Limb (tissue), 2 donors: ENCODE measurements around the gene TAL1.
"Not testable (repeated sequence)": the region's sequence is repeated elsewhere in the genome, so short reads cannot be mapped to it uniquely, and the experiment has no call there.

Experiments used
- DNase-seq, 2 donors: peaks; one replicate each; pipeline ENCODE4 v3.0.0-alpha.2; 2016; ENCODE audit errors: extremely low spot score in 2 of 2

The TAL1 gene

DNA sequence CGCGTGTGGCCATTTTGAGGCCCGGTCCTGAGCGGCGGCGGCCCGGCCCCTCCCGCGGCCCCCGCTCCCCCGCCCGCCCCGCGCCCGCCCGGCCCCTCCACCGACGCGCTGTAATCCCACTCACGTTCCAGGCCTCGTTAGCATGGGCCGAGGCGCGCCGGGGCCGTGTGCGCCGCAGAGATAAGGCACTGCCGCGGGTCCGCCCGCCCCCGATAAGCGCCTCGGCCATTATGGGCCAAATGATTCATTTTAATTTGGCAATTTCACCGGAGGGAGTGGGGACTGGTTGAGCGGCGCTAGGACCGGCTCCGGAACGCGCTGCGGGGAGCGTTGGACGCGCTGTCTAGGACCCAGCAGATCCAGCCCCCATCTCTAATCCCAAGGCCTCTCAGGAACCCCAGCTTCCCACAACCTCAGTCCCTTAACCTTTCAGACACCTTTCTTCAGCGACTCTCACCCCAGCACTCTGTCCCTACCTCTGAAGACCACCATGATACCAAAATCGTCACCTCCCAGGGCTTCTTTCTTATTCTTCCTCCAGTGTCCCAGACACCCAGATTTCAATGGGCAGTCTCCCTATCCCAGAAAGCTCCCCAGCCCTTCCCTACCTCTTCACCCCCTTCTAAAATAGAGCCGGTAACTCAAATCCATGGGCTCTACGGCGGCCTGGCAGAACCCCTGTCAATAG lies at the start of gene TAL1:
TSS of gene TAL1 (minus strand) at position 39 of the 688 bp plus-strand sequence. CDS start 6,337 bp downstream, outside the sequence.
- DNase-seq: peak in 1 of 2 donors; percentile 47

DNA sequence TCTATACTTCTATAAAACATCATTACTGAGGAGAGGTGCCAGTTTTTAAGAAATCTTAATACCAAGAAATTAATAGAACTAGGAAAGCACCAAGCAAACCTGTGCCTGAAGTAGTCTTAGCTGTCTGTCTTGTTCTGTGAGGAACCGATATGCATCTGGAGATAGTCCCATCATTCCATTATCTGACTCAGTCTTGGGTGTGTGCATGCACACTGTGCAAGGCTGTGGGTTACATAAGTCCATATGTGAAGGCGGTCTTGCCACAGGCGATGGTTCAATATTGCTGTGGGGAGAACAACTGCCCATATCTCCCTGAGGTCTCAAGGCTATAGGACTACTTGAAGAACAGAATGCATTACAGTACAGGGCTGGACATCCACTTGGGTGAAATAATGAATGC lies 48.1 kb upstream of the TAL1 start:
- DNase-seq: no peak

DNA sequence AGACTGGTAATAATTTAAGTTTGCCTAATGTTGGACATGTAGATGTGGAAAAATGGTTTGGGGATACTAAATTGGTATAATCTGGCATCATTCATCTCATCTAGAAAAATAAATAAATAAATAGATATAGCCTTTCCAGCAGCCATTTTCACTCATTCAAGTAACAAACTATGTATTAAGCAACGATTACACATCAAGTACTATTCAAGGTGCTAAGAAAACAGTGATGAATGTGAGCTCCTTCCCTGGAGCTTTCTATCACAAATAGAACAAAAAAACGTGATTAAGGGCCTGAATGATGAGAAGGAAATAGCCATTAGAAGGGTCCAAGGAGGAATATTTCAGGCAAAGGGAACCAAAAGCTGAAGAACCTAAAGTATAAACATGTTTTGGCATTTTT lies 44.8 kb upstream of the TAL1 start:
- DNase-seq: no peak

DNA sequence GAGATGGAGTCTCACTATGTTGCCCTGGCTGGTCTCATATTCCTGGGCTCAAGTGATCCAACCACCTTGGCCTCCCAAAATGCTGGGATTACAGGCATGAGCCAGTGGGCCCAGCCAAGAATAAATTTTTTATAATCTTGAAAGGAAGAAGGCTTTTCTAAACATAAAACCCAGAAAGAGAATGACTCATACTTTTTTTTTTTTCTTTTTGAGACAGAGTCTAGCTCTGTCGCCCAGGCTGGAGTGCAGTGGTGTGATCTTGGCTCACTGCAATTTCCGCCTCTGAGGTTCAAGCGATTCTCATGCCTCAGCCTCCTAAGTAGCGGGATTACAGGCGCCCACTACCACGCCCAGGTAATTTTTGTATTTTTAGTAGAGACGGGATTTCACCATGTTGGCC lies 43.8 kb upstream of the TAL1 start:
- not testable (repeated sequence) for DNase-seq

DNA sequence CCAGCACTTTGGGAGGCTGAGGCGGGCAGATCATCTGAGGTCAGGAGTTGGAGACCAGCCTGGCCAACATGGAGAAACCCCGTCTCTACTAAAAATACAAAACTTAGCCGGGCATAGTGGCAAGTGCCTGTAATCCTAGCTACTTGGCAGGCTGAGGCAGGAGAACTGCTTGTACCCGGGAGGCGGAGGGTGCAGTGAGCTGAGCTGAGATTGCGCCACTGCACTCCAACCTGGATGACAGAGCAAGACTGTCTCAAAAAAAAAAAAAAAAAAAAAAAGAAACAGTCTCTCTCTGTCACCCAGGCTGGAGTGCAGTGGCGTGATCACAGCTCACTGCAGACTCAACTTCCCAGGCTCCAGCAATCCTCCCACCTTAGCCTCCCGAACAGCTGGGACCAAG lies 33.5 kb upstream of the TAL1 start:
- DNase-seq: not testable (repeated sequence)

DNA sequence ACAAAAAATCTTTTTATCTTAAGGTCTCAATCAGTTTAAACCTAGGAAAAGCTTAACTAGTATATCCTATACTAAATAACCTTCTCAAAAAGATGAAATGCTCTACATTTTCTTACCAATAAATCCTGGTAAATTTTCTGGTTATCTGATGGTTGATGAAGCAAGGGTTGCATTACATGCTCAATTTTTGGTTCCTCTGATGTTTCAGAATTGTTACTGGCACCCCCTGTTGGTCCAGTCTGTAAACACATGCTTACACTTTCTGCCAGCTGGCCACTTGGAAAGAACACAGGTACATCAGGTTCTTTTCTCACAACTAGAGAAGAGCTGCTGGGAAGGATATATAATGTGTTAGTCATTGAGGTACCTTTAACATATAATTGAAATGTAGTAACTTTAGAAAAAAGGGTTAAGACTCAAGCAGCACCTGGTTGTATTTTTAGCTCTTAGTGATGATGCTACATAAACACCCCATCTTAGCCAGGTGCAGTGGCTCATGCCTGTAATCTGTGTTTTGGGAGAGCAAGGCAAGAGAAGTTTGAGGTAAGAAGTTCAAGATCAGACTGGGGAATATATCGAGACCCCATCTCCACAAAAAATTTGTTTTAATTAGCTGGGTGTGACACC lies 30.9 kb upstream of the TAL1 start:
- DNase-seq: peak in 1 of 2 donors; percentile 6

DNA sequence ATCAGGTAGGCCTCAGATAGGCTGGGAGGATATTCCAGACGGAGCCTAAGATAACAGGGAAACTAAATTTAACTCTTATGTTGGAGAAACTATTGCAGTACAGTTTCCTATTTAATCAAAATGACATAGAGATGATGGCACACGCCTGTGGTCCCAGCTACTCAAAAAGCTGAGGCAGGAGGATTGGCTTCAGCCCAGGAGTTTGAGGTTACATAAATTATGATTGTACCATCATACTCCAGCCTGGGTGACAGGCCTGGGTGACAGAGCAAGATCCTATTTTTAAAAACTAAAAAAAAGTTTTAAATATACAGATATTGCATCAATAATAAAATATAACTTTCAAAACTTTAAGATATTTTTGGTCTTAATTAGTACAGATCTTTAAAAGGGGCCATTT lies 25.2 kb upstream of the TAL1 start:
- no peak for DNase-seq

DNA sequence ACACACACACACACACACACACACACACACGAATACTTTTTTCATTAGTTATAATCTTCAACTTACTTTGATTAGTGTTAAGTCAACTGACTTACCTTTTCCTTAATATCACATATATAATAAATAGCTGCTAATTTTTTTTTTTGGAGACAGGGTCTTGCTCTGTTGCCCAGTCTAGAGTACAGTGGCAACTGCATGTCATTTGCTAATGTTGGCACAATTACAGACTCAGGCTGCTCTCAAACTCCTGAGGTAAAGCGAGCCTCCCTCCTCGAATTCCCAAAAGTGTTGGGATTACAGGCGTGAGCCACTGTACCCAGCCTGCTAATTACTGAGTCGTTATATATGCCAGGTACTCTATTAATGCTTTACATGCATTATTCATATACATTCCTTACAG lies 20.8 kb upstream of the TAL1 start:
- DNase-seq: no peak

DNA sequence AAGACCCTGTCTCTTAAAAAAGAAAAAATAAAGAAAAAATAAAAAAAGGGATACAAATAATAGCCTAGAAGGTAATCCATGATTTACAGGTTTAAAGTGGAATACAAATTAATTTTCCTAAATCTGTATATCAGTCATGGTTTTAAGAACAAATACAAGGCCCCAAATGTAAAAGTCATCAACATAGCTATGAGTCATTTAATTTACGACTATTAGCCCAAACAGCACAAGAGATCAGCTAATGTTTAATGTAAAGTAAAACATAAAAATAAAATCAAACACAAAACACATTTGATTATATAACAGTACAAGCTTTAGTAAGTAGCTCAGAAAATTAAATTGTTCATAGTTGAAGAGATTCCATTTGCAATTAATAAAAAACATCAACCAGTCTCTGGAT lies 20.3 kb upstream of the TAL1 start:
- no peak for DNase-seq

DNA sequence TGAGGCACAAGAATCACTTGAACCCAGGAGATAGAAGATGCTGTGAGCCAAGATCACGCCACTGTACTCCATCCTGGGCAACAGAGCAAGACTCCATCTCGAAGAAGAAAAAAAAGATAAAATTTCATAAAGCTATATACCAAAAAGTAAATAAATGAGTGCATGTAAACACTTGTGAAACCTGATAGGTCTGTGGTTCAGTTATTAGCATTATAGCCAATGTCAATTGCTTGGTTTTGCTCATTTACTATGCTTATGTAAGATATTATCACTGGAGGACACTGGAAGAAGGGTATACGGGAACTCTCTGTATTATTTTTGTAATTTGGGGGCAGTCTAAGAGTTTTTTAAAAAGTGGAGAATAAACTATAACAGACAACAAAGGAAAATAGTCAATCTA lies 17.7 kb upstream of the TAL1 start:
- no peak for DNase-seq

DNA sequence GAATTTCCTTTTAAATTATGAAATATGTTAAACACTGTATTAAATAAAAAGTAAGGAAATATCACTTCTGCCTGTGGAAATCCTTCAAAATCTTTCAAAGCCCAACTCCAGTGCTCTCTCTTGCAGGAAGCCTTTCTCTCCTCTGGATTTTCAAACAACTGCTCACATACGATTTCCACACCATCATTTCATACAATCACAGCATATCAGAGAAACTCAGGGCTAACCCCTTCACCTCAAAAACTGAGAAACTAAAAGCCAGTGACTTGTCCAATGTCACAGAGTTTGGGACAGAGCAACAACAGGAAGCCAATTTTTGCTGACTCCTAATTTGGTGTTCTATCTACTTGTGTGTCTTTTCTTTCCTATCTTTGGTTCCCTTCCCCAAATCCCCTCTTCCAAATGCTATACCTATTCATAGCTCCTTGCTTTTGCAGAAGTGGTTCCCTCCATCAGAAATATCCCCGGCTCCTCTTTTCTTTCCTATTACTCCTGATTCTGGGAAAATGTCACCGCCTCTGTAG lies 12.4 kb upstream of the TAL1 start:
- no peak for DNase-seq

DNA sequence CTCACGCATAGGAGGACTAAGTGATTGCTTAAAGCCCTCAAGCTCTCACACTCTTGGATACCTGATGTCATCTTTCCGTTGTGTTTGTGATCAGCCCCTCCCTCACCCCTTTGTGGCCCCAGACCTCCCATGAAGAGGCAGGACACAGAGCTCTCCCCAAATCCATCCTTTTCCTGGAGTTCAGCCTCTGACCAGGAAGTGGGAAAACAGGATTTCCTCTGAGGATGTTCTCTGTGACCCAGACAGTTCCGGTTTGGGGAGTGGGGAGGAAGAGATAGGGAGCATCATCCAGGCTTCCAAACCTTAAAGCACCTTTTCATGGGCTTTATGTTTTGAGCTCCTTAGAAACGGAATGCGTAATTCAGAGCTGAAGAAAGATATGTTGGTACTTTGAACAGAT lies 11.9 kb upstream of the TAL1 start:
- DNase-seq: no peak

DNA sequence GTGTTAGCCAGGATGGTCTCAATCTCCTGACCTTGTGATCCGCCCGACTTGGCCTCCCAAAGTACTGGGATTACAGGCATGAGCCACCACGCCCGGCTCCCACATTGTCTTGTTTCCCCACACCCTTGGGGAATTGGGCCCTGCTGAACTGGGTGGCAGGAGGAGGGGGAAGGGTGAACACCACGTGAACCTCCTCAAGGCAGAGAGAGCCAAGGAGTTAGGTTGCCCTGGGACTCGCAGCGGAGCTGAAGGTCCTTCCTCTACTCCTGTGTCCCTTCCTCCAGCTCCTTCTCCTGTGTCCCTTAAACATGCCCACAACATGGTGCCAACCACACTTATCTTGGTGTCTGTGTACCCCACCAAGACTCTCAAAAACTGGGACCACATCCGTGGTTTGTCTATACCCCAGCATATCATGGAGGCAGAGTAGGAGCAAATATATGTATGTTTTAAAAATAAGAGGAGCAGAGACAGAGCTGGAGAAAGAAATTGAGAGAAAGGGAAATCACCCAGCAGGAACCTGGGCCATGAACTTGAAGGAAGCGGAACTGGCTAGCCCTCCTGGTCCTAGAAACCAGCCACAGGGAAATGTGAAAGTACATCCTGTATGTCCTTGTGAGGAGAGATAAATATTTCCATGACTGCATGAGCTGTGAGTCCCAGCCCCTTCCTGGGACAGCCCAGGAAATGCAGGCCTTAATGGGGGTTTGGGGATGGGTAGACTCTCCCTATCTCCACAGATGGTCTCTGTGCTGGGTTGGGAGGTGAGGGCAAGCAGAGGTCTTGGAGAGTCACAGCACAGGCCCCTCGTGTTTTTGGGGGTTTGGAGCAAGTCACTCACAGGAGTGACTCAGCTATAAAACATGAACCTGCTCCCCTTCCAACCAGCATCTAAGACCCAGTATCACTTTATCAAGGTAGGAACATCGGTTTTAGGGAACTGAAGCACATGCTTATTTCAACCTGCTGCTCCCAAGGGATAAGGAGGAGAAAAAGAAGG lies 9.4 kb upstream of the TAL1 start:
- DNase-seq: no peak

DNA sequence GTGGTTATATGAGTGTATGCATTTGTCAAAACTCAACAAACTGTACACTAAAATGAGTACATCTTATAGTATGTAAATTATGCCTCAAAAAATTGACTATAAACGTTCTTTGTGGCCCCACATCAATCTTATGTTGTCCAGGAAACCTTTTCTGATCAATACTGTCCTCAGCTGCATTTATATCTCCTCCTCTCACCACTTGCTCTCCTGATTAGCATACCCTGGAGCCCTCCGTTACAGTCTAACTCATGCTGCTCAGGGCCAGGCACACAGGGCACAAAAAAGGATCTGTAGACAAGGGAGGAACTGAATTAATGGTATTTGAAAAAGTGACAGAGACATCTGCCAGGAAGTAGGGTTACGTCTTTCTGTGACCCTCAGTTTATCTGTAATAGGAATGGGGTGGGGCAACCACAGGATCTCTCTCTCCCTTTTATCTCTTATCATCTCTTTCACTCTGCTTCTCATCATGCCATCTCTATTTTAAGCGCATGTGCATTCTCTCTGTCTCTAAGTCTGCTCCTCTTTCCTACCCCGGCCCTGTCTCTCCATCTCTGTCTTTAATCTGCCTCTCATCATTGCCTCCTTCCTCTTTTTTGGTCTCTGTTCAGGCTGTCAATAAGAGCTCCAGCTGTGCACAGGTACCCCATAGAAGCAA lies 7.0 kb upstream of the TAL1 start:
- no peak for DNase-seq

DNA sequence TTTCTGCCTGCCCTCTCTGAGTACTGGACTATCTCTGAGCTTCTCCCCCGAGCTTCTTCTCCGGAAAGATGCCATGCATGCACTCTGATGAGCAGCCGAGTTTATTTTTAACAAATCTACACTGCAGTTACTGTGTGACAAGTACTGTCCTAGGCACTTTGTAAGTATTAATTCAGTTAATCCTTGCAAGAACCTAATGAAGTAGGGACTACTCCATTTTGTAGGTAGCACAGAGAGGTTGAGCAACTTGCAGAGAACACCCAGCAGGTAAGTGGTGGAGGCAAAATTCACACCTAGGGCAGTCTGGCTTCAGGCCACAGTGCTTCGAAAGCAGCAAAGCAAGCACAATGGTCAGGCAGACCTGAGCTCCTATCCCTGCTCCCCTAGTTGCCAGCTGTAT lies 3.8 kb upstream of the TAL1 start:
- DNase-seq: no peak

DNA sequence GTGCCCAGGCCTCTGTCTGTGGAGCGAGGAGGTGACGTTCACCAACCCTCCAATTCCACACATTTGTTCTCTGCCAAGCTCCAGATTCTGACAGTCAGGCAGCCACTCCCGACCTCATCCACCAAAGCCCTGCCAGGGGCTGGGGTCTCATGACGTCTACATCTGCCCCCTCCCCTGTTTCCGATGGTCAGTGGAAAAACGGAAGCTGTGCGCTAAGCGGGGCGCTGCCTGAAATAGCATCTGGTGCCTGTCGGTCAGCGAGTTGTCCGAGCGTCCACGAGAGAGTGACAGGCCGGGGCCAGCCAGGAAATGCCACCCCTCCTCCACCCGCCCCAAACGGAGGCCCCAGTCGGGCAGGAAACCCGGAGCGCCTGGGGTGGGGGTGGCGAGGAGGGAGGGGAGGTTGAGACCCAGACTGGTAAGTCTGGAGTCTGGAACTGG lies 3.2 kb upstream of the TAL1 start:
- peak in 1 of 2 donors; percentile 44 for DNase-seq

DNA sequence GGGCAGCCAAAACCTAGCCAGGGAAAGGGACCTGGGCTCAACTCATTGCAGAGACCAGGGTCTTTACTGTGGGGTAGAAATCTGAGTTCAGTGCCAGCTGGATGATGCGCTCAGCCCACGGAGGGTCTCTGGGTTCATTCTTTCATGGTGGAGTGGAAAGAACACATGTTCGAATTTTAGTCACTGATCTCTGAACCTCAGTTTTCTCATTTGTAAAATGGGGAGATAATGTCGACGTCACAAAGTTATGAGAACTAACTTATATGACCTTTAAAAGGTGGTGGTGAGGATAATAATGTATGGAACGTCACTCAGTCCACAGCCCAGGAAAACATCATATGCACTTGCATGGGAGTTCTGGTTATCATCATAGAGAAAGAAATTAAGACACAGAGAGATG lies 1.2 kb upstream of the TAL1 start:
- no peak for DNase-seq

DNA sequence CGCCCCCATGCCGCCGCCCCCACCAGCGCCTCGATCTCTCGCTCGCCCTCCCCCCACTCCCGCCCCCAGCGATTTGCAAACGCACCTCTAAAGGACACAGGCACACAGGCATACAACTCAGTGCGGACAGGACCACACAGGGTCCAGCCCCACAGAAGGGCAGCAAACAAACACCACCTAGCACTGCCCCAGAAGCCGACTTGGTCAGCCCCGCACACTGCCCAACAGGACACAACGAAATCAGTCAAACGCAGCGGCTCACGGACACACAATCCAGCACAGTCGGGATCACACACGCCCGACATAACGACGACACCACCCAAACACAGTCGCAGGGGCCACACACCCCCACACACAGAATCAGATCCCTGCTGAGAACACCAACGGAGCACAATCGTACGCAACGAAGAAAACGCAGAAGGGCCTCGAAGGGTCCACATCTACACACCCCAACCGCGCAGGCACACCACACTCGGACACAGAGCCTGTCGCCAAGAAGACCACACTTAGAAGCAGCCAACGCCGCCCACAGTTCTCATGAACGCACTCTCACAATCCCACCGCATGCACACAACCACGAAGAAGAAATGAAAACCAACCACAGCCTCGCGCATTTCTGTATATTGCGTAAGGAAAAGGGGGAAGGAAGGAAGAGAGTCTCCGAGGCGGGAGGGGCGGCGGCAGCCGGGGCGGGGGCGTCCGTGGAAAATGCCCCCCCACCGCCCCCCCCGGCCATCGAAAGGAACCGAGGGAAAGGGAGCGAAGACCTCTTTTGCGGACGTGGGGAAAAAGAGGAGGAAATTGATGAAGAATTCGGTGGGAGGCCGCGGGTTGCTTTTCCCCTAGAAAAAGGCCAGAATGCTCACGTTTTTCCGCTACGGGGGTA lies 481 bp downstream of the TAL1 start:
- DNase-seq: peak in 1 of 2 donors; percentile 75

DNA sequence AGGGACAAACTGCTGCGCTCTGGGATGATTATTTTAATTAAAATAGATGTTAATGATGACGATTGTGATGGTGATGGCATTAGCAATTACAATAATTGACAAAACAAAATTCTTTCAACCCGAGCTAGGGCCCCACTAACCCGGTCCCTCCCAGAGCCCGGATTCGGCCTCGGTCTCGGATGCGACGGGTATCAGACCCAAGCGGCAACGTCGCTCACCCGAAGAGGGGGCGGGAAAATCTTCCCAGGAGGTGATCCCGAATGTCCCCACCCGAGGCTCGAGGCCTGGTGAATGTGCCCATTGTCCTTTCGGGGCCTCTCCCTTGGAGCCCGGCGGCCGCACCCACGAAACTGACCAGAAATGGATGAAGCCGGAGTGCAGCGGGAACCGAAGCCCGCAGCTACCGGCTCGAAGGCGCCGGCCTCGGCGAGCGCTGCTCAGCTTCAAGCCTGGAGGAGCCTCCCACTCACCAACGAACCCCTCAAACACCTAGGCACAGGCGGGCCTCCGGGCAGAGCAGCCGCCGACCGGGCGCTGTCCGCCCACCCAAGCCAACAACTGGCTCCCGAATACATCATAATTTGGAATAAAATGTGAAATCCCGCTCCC lies 1.2 kb downstream of the TAL1 start:
- DNase-seq: peak in 1 of 2 donors; percentile 70
